GM10266 (cell line): ENCODE results near the gene PGF.

Experiments
- DNase-seq: peaks from one replicate; pipeline ENCODE4 v3.0.0; 2012; ENCODE audit errors: extremely low spot score
- CTCF ChIP-seq: IDR thresholded peaks from 2 replicates; pipeline ENCODE4 v1.5.1; 2012; ENCODE audit warnings: mild to moderate bottlenecking, low read depth; ENCODE audit not compliant: control insufficient read depth, insufficient read depth; ENCODE audit errors: missing control alignments

PGF gene

GRCh38 chr14:74904635-74905503, 50.5 kb downstream of the PGF start:
- DNase-seq = no peak
- TF ChIP-seq CTCF = no peak

- TF ChIP-seq CTCF = no peak
- no peak for DNase-seq
Observed at GRCh38 chr14:74902941-74903705, 52.3 kb downstream of the PGF start.

GRCh38 chr14:74898694-74899093, 56.7 kb downstream of the PGF start:
- no peak for DNase-seq
- no peak for TF ChIP-seq CTCF

- no peak for TF ChIP-seq CTCF
- DNase-seq = no peak
Observed at GRCh38 chr14:74898083-74898482, 57.3 kb downstream of the PGF start.

- TF ChIP-seq CTCF = no peak
- DNase-seq = no peak
Observed at GRCh38 chr14:74897642-74898041, 57.8 kb downstream of the PGF start.

GRCh38 chr14:74896400-74896799, 59.0 kb downstream of the PGF start:
- no peak for DNase-seq
- no peak for TF ChIP-seq CTCF
